NT2/D1 (cell line): ENCODE results near the gene LRRC45.
A peak's percentile ranks its signal among the peaks of the same experiment; 100 is the strongest.

Experiments used
- DNase-seq: peaks from one replicate; pipeline ENCODE4 v3.0.0-alpha.2; 2011; ENCODE audit warnings: low read depth, low spot score
- H3K27me3 ChIP-seq: 2 replicates; pipeline ENCODE4 v1.6.0; 2011; ENCODE audit warnings: mild to moderate bottlenecking; ENCODE audit not compliant: insufficient read length, insufficient read depth
- H3K36me3 ChIP-seq: 2 replicates; pipeline ENCODE4 v1.6.1; 2011; ENCODE audit warnings: mild to moderate bottlenecking, low read length, mixed read lengths; ENCODE audit not compliant: insufficient read depth, insufficient read length
- H3K4me1 ChIP-seq: 2 replicates; pipeline ENCODE4 v1.5.1; 2011; ENCODE audit not compliant: insufficient read depth, insufficient read length
- H3K4me3 ChIP-seq: 2 replicates; pipeline ENCODE4 v1.5.1; 2011; ENCODE audit warnings: low read depth; ENCODE audit not compliant: insufficient read length
- H3K9ac ChIP-seq: 2 replicates; pipeline ENCODE4 v1.6.0; 2011; ENCODE audit warnings: low read depth; ENCODE audit not compliant: insufficient read length
- H3K9me3 ChIP-seq: 2 replicates; pipeline ENCODE4 v1.5.1; 2011; ENCODE audit warnings: mild to moderate bottlenecking, low read length; ENCODE audit not compliant: insufficient read depth
- SUZ12 ChIP-seq: IDR thresholded peaks from 2 replicates; pipeline ENCODE4 v1.6.1; 2011; ENCODE audit not compliant: insufficient read length, insufficient read depth; ENCODE audit errors: extremely low read depth
- YY1 ChIP-seq: IDR thresholded peaks from 2 replicates; pipeline ENCODE4 v1.6.1; 2011; ENCODE audit not compliant: insufficient read length, insufficient read depth
- ZNF274 ChIP-seq: IDR thresholded peaks from 2 replicates; pipeline ENCODE4 v1.6.1; 2011; ENCODE audit warnings: mild to moderate bottlenecking, low read depth, low read length

LRRC45 gene

GRCh38 chr17:82062076-82062983 lies 39.2 kb downstream of the LRRC45 start:
- H3K27me3 ChIP-seq: no peaks in the 10 kb centered on the region
- no peak overlapping the region for H3K9ac ChIP-seq
- peaks cover 9% of the 10 kb centered on the region for H3K4me1 ChIP-seq
- DNase-seq: no peak
- no peak for TF ChIP-seq ZNF274
- no peak for TF ChIP-seq YY1
- no peaks in the 10 kb centered on the region for H3K9me3 ChIP-seq
- H3K4me3 ChIP-seq: no peak overlapping the region
- peaks cover 73% of the 10 kb centered on the region for H3K36me3 ChIP-seq

DNA sequence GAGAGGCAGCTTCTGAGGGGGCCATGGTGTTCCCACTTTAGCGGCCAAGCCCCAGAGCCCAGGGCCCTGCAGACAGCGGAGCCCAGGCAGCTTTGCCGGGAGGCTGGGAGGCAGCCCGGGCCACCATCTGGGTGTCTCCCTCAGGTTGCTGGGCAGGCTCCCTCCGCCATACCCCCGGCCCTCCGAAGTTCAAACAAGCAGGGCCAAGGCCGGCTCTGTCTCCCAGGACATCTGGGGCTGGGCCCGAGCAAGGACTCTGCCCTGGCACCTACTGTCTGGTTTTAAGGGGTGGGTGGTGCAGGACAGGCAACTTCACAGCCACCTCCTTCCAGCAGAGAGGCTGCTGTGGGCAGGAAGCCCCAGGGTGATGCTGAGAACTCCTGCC lies 39.9 kb downstream of the LRRC45 start:
- Histone ChIP-seq H3K4me1 (peaks cover 9% of the 10 kb centered on the region), H3K9ac (no peak overlapping the region)

DNA sequence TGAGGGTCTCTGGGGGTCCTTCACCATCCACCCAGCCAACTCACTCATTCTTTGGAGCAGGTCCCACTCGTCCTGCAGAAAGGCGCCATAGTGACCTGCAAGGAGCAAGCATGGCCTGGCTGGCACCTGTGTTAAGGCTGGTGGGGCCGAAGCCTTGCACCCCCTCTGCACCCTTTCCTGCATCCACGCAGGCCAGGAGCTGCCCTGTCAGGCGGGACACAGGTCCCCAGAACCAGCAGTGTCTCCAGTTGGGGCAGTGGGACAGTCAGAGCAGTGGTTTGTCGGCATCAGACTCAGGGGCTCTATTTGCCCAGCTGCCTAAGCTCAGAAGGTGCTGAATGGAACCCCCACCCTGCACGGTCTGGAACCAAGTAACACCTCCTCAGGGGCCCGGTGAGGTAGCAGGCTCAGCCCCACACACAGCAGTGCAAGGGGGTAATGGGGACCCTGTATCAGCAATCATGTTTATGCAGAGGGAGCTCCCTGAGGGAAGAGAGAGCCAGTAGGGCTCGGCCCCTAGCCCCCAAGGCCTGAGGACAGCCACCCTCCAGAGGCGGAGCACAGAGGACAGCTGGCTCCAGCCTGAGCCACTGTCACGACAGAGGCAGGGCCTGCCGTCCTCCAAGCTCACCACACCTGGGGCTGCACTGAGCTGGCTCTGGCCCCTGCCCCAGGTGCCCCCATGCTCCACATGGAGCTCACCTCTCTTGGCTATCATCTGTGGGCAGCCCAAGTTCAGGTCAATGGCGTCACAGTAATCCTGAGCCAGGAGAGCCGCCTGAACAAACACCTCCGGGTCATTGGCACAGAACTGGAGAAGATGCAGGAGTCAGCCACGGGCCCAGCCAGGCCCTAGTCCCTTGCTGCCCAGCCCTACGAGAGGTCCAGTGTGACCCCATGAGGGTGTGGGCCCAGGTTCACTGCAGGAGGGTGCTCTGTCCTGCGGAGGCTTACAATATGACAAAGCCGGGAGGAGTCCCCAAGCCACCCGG lies 40.6 kb downstream of the LRRC45 start:
- Histone ChIP-seq H3K4me1 (peaks cover 6% of the 10 kb centered on the region), H3K4me3 (no peak overlapping the region), H3K9me3 (no peaks in the 10 kb centered on the region), H3K36me3 (peaks cover 60% of the 10 kb centered on the region), H3K27me3 (no peaks in the 10 kb centered on the region), H3K9ac (no peak overlapping the region)
- no peak for DNase-seq
- TF ChIP-seq SUZ12: no peak
- no peak for TF ChIP-seq ZNF274
- no peak for TF ChIP-seq YY1

More for the DNA sequence above, 39.9 kb downstream of the LRRC45 start:
- H3K36me3 ChIP-seq: peaks cover 67% of the 10 kb centered on the region
- TF ChIP-seq SUZ12 (no peak), YY1 (no peak), ZNF274 (no peak)
- H3K27me3 ChIP-seq: no peaks in the 10 kb centered on the region
- no peak overlapping the region for H3K4me3 ChIP-seq
- H3K9me3 ChIP-seq: no peaks in the 10 kb centered on the region
- no peak for DNase-seq

- DNase-seq: no peak
Measured at GRCh38 chr17:82064433-82065192, 41.5 kb downstream of the LRRC45 start.

DNA sequence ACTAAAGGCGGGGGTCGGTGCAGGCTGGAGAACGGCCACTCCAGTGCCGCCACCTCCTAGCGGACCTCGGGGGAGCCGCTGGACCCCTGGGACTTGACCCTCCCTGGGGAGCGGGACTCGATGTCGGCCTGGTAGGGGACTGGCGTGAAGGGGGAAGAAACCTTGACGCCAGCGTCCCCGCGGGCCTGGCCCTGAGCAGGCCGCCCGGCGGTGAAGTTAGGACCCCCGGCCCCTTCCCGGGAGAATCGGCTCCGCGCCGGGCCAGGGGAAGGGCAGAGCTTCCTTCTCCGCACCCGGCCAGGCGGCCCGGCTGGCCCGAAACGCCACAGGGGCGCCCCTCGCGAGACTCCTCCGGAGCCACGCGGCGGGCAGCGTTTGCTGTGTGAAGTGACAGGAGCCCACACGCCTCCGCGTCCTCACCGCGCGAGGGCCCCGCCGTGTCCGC lies 42.1 kb downstream of the LRRC45 start:
- no peak for TF ChIP-seq YY1
- TF ChIP-seq SUZ12: no peak
- no peak for TF ChIP-seq ZNF274
- no peaks in the 10 kb centered on the region for H3K9me3 ChIP-seq
- DNase-seq: no peak

More at GRCh38 chr17:82064433-82065192, 41.5 kb downstream of the LRRC45 start:
- peak overlapping the region; percentile 95 for H3K9ac ChIP-seq
- H3K4me3 ChIP-seq: peak overlapping the region; percentile 92
- peaks cover 51% of the 10 kb centered on the region for H3K36me3 ChIP-seq
- no peaks in the 10 kb centered on the region for H3K27me3 ChIP-seq
- H3K4me1 ChIP-seq: peaks cover 6% of the 10 kb centered on the region
- no peak for TF ChIP-seq SUZ12
- no peak for TF ChIP-seq YY1
- TF ChIP-seq ZNF274: no peak
- H3K9me3 ChIP-seq: no peaks in the 10 kb centered on the region

GRCh38 chr17:82065638-82066303 lies 42.7 kb downstream of the LRRC45 start, which contains the start of gene DUS1L:
TSS of gene DUS1L (minus strand) at chr17:82065804. CDS start at chr17:82065059, 745 bp downstream.
- Histone ChIP-seq H3K36me3 (peaks cover 39% of the 10 kb centered on the region), H3K4me3 (peak within 1 kb of the TSS; percentile 92), H3K9ac (peak within 1 kb of the TSS; percentile 95), H3K9me3 (no peaks in the 10 kb centered on the region), H3K4me1 (peaks cover 6% of the 10 kb centered on the region), H3K27me3 (no peaks in the 10 kb centered on the region)
- no peak for DNase-seq
- no peak for TF ChIP-seq ZNF274
- no peak for TF ChIP-seq SUZ12
- TF ChIP-seq YY1: no peak

More for the DNA sequence above, 42.1 kb downstream of the LRRC45 start:
- Histone ChIP-seq H3K4me3 (peak overlapping the region; percentile 92), H3K9ac (peak overlapping the region; percentile 95), H3K36me3 (peaks cover 45% of the 10 kb centered on the region), H3K27me3 (no peaks in the 10 kb centered on the region), H3K4me1 (peaks cover 6% of the 10 kb centered on the region)
